ENCODE measurements around the gene EARS2.
"Not testable (repeated sequence)": the region's sequence is repeated elsewhere in the genome, so short reads cannot be mapped to it uniquely, and the experiment has no call there.

- TF ChIP-seq, protein P1, sequence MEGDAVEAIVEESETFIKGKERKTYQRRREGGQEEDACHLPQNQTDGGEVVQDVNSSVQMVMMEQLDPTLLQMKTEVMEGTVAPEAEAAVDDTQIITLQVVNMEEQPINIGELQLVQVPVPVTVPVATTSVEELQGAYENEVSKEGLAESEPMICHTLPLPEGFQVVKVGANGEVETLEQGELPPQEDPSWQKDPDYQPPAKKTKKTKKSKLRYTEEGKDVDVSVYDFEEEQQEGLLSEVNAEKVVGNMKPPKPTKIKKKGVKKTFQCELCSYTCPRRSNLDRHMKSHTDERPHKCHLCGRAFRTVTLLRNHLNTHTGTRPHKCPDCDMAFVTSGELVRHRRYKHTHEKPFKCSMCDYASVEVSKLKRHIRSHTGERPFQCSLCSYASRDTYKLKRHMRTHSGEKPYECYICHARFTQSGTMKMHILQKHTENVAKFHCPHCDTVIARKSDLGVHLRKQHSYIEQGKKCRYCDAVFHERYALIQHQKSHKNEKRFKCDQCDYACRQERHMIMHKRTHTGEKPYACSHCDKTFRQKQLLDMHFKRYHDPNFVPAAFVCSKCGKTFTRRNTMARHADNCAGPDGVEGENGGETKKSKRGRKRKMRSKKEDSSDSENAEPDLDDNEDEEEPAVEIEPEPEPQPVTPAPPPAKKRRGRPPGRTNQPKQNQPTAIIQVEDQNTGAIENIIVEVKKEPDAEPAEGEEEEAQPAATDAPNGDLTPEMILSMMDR (IDR thresholded peaks at IDR 0.05) = not testable (repeated sequence)
- TF ChIP-seq POLR2AphosphoS5 (IDR thresholded peaks at IDR 0.05) = not testable (repeated sequence)
These were observed 46.3 kb downstream of the EARS2 start for GRCh38 chr16:23510915-23511270.
